ENCODE results near the gene FLNB. TPM values are rescaled to one million over a fixed set of nuclear protein-coding genes. Genes with fewer than 3 reads are reported as not detected.

FLNB gene
- total RNA-seq, 1 donor from 2014 or later, result 83.3 TPM

- Histone ChIP-seq H3K4me1 (peaks cover 31% of the 10 kb centered on the region), H3K27me3 (ENCODE audit: low read depth) (no peaks in the 10 kb centered on the region), H3K9me3 (no peaks in the 10 kb centered on the region), H3K4me3 (no peak overlapping the region), H3K36me3 (peaks cover 44% of the 10 kb centered on the region), H3K27ac (no peak overlapping the region)
- no peak for DNase-seq
- TF ChIP-seq CTCF (IDR thresholded peaks at IDR 0.05), result no peak
- intact Hi-C loops (cut with DNase I), result no loop called here
- peak; percentile 3 to 31 for ATAC-seq
Measured at GRCh38 chr3:58164906-58165821, 156.9 kb downstream of the FLNB start.

GRCh38 chr3:58167431-58168351, 159.5 kb downstream of the FLNB start:
- no peaks in the 10 kb centered on the region for H3K9me3 ChIP-seq
- TF ChIP-seq CTCF (IDR thresholded peaks at IDR 0.05), result peak; percentile 91
- H3K27ac ChIP-seq, result no peak overlapping the region
- H3K27me3 ChIP-seq (ENCODE audit: low read depth), result no peaks in the 10 kb centered on the region
- no peak overlapping the region for H3K4me3 ChIP-seq
- peaks cover 19% of the 10 kb centered on the region for H3K4me1 ChIP-seq
- peak; percentile 69 for DNase-seq
- intact Hi-C loops (cut with DNase I), result no loop called here
- ATAC-seq, result peak; percentile 64 to 78
- peaks cover 44% of the 10 kb centered on the region for H3K36me3 ChIP-seq

- Histone ChIP-seq H3K4me3 (no peak overlapping the region), H3K36me3 (peaks cover 37% of the 10 kb centered on the region), H3K27ac (no peak overlapping the region), H3K27me3 (ENCODE audit: low read depth) (no peaks in the 10 kb centered on the region), H3K9me3 (no peaks in the 10 kb centered on the region), H3K4me1 (peaks cover 24% of the 10 kb centered on the region)
- intact Hi-C loops (cut with DNase I), result no loop called here
- TF ChIP-seq CTCF (IDR thresholded peaks at IDR 0.05), result no peak
- ATAC-seq, result no peak
- no peak for DNase-seq
Measured at GRCh38 chr3:58168498-58168897, 160.3 kb downstream of the FLNB start.

GRCh38 chr3:58169371-58169770, 161.1 kb downstream of the FLNB start:
- Histone ChIP-seq H3K27me3 (ENCODE audit: low read depth) (no peaks in the 10 kb centered on the region), H3K27ac (no peak overlapping the region), H3K4me1 (peaks cover 24% of the 10 kb centered on the region), H3K36me3 (peaks cover 30% of the 10 kb centered on the region), H3K4me3 (no peak overlapping the region), H3K9me3 (no peaks in the 10 kb centered on the region)
- DNase-seq (no peak), ATAC-seq (no peak)
- intact Hi-C loops (cut with DNase I), result no loop called here
- TF ChIP-seq CTCF (IDR thresholded peaks at IDR 0.05), result no peak

- Histone ChIP-seq H3K4me3 (no peak overlapping the region), H3K27me3 (ENCODE audit: low read depth) (no peaks in the 10 kb centered on the region), H3K9me3 (no peaks in the 10 kb centered on the region), H3K4me1 (peaks cover 24% of the 10 kb centered on the region), H3K27ac (no peak overlapping the region), H3K36me3 (peaks cover 26% of the 10 kb centered on the region)
- ATAC-seq (no peak), DNase-seq (no peak)
- intact Hi-C loops (cut with DNase I), result no loop called here
- TF ChIP-seq CTCF (IDR thresholded peaks at IDR 0.05), result no peak
Measured at GRCh38 chr3:58170376-58170775, 162.2 kb downstream of the FLNB start.

Measured in lower lobe of right lung (tissue), 2 donors.